Lung (tissue), 12 donors: Measurements from ENCODE around the gene CCDC57. TPM values are rescaled to one million over a fixed set of nuclear protein-coding genes. Genes with fewer than 3 reads are reported as not detected.

ENCODE experiments used
- ATAC-seq: fragments of 200-7000 bp; cut with Tn5 transposase; one replicate; pipeline ENCODE4 v1.9.1; 2020; ENCODE audit warnings: moderate number of reproducible peaks; ENCODE audit not compliant: insufficient read depth, low FRiP score
- DNase-seq, 3 donors: peaks; one replicate each; pipeline ENCODE4 v3.0.0-alpha.2; 2013 to 2017
- H3K27ac ChIP-seq, 2 donors: one replicate each; pipeline ENCODE4 v1.5.1; 2013; ENCODE audit warnings: mild to moderate bottlenecking in 2 of 2, moderate library complexity in 2 of 2, control low read depth in 1 of 2, inconsistent platforms in 1 of 2, low read depth in 1 of 2, low read length in 1 of 2
- H3K27me3 ChIP-seq, 3 donors: one replicate each; pipeline ENCODE4 v1.5.1; 2013; ENCODE audit warnings: low read length in 2 of 3; ENCODE audit not compliant: control insufficient read depth in 3 of 3, insufficient read depth in 3 of 3
- H3K36me3 ChIP-seq, 4 donors: one replicate each; pipeline ENCODE4 v1.5.1; 2013; ENCODE audit warnings: low read length in 4 of 4, mild to moderate bottlenecking in 1 of 4, moderate library complexity in 1 of 4; ENCODE audit not compliant: control insufficient read depth in 4 of 4, insufficient read depth in 4 of 4
- H3K4me1 ChIP-seq, 5 donors: one replicate each; pipeline ENCODE4 v1.5.1; 2013; ENCODE audit warnings: low read length in 5 of 5, mild to moderate bottlenecking in 2 of 5, moderate library complexity in 1 of 5; ENCODE audit not compliant: control insufficient read depth in 5 of 5, insufficient read depth in 5 of 5
- H3K4me3 ChIP-seq: one replicate; pipeline ENCODE4 v1.5.1; 2013; ENCODE audit warnings: mild to moderate bottlenecking, control low read depth, moderate library complexity
- H3K9ac ChIP-seq, 2 donors: one replicate each; pipeline ENCODE4 v1.5.1; 2013; ENCODE audit warnings: low read length in 2 of 2, control low read depth in 1 of 2; ENCODE audit not compliant: insufficient read depth in 1 of 2
- H3K9me3 ChIP-seq, 4 donors: one replicate each; pipeline ENCODE4 v1.5.1; 2013; ENCODE audit warnings: low read length in 3 of 4, mild to moderate bottlenecking in 1 of 4, moderate library complexity in 1 of 4; ENCODE audit not compliant: control insufficient read depth in 4 of 4, insufficient read depth in 3 of 4
- CTCF ChIP-seq: IDR thresholded peaks from 2 replicates; pipeline ENCODE4 v1.5.1; 2012; ENCODE audit warnings: mild to moderate bottlenecking; ENCODE audit errors: control extremely low read depth, extremely low read depth
- WGBS, 2 donors: extraction: QIAGEN DNeasy Blood & Tissue Kit; methylation state at CpG; one replicate each; pipeline ENCODE4 v1.1.7; 2013; 5-methylcytosine and 5-hydroxymethylcytosine counted together
- polyA plus RNA-seq, 2 donors: library from polyadenylated mRNA; stranded (reverse); fragments of 200-250 nt; gene quantifications; one replicate each; pipeline ENCODE4 v1.2.1, GENCODE V29; 2013
- total RNA-seq, 2 donors: library from RNA; depleted of rRNA in 1 of 2; stranded (reverse); fragments of >200 nt in 1 of 2; gene quantifications; one replicate each; pipeline ENCODE4 v1.2.1, GENCODE V29; 2014 to 2021
- donor health status: control.
- donor health status: control.
- donor health status: Bipolar disorder and iron deficiency.
- donor health status: healthy.
- donor health status: DM: yes; HTN: yes; CAD: no.

The CCDC57 gene
- total and polyA plus RNA-seq, 4 donors, result 33.2 to 128 (median 74.9) TPM

DNA sequence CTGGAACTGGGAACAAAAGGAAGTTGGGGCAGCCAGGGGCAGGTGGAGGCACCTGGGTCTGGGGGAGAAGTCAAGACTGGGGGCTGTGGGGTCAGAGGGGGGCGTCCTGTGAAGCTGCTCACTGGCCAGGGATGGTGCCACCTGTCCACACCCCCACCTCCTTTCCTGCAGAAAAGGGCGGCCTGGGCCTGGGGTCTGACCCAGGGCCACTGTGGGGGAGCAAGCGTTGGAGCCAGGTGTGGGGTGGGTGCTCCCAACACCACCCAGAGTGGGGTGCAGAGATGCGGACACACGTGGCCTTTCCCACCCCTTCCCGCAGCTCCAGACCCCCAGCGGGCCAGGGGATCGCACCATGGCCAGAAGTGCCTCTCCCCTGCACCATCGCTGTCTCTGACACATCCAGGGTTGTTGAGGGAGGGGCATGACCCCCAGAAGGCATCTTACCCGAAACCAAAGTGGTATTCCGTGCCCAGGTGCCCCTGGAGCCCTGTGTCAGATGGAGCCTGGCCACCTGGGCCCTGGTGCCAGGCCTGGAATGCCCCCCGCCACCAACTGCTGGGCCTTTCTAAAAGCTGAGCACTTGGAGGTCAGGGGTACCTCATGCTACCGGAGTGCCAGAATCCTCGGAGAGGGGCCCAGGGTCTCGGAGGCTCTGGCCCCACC lies 13.6 kb upstream of the CCDC57 start:
- 91 to 94% methylated on average over 14 to 15 of the region's 15 CpGs for WGBS, 2 donors
- peaks cover 0 to 19% (median 5%) of the 10 kb centered on the region in 5 donors for H3K4me1 ChIP-seq
- no peak overlapping the region for H3K27ac ChIP-seq
- no peak for TF ChIP-seq CTCF
- no peaks in the 10 kb centered on the region for H3K9me3 ChIP-seq
- no peak overlapping the region for H3K9ac ChIP-seq
- ATAC-seq (no peak), DNase-seq (no peak)
- no peak overlapping the region for H3K4me3 ChIP-seq
- H3K36me3 ChIP-seq, result no peaks in the 10 kb centered on the region
- no peaks in the 10 kb centered on the region for H3K27me3 ChIP-seq

- Histone ChIP-seq H3K4me3 (no peak overlapping the region), H3K36me3 (no peaks in the 10 kb centered on the region), H3K4me1 (peaks cover 0 to 15% (median 2%) of the 10 kb centered on the region in 5 donors), H3K27me3 (no peaks in the 10 kb centered on the region), H3K27ac (no peak overlapping the region), H3K9me3 (no peaks in the 10 kb centered on the region), H3K9ac (no peak overlapping the region)
- ATAC-seq, result no peak
- no peak for TF ChIP-seq CTCF
- no peak for DNase-seq
- WGBS, 2 donors, result 75 to 80% methylated on average over 24 of the region's 24 CpGs
Observed at GRCh38 chr17:82225368-82226029, 12.9 kb upstream of the CCDC57 start.

- Histone ChIP-seq H3K9me3 (no peaks in the 10 kb centered on the region), H3K4me1 (peaks cover 0 to 7% (median 0%) of the 10 kb centered on the region in 5 donors), H3K27ac (no peak overlapping the region), H3K9ac (no peak overlapping the region), H3K4me3 (no peak overlapping the region), H3K27me3 (no peaks in the 10 kb centered on the region), H3K36me3 (no peaks in the 10 kb centered on the region)
- WGBS, 2 donors, result 83 to 87% methylated on average over 8 of the region's 8 CpGs
- no peak for TF ChIP-seq CTCF
- no peak for DNase-seq
- no peak for ATAC-seq
Observed at GRCh38 chr17:82224666-82225065, 12.0 kb upstream of the CCDC57 start.
